ENCODE measurements around the gene PTPRD.
"Not testable (repeated sequence)": the region's sequence is repeated elsewhere in the genome, so short reads cannot be mapped to it uniquely, and the experiment has no call there.

Gene PTPRD

GRCh38 chr9:10411272-10411671 is 201.5 kb downstream of the PTPRD start:
- no peak overlapping the region for H3K4me3 Mint-ChIP-seq
- peaks cover 18% of the 10 kb centered on the region for H3K9me3 Mint-ChIP-seq (ENCODE audit: low read depth)
- H3K27me3 Mint-ChIP-seq = no peaks in the 10 kb centered on the region
- no peaks in the 10 kb centered on the region for H3K4me1 Mint-ChIP-seq (ENCODE audit: low read depth)
- no peak overlapping the region for H3K27ac Mint-ChIP-seq
- no peaks in the 10 kb centered on the region for H3K36me3 Mint-ChIP-seq

GRCh38 chr9:10403283-10403682 is 209.5 kb downstream of the PTPRD start:
- Mint-ChIP-seq H3K4me3 (no peak overlapping the region), H3K4me1 (ENCODE audit: low read depth) (no peaks in the 10 kb centered on the region), H3K9me3 (ENCODE audit: low read depth) (peaks cover 8% of the 10 kb centered on the region), H3K27me3 (no peaks in the 10 kb centered on the region), H3K36me3 (no peaks in the 10 kb centered on the region), H3K27ac (no peak overlapping the region)

GRCh38 chr9:10396615-10397014 is 216.2 kb downstream of the PTPRD start:
- no peak overlapping the region for H3K27ac Mint-ChIP-seq
- no peaks in the 10 kb centered on the region for H3K4me1 Mint-ChIP-seq (ENCODE audit: low read depth)
- H3K36me3 Mint-ChIP-seq = no peaks in the 10 kb centered on the region
- no peak overlapping the region for H3K4me3 Mint-ChIP-seq
- no peaks in the 10 kb centered on the region for H3K27me3 Mint-ChIP-seq
- peaks cover 8% of the 10 kb centered on the region for H3K9me3 Mint-ChIP-seq (ENCODE audit: low read depth)

- Mint-ChIP-seq H3K4me1 (ENCODE audit: low read depth) (no peaks in the 10 kb centered on the region), H3K27ac (no peak overlapping the region), H3K4me3 (no peak overlapping the region), H3K27me3 (no peaks in the 10 kb centered on the region), H3K36me3 (no peaks in the 10 kb centered on the region), H3K9me3 (ENCODE audit: low read depth) (peaks cover 4% of the 10 kb centered on the region)
These were observed 225.5 kb downstream of the PTPRD start for GRCh38 chr9:10387282-10387681.

GRCh38 chr9:10371824-10372223 is 241.0 kb downstream of the PTPRD start:
- Mint-ChIP-seq H3K4me1 (ENCODE audit: low read depth) (no peaks in the 10 kb centered on the region), H3K36me3 (no peaks in the 10 kb centered on the region), H3K9me3 (ENCODE audit: low read depth) (peaks cover 8% of the 10 kb centered on the region), H3K27ac (no peak overlapping the region), H3K4me3 (no peak overlapping the region), H3K27me3 (no peaks in the 10 kb centered on the region)

GRCh38 chr9:10366171-10366779 is 246.5 kb downstream of the PTPRD start:
- Mint-ChIP-seq H3K9me3 (ENCODE audit: low read depth) (peaks cover 1% of the 10 kb centered on the region), H3K27ac (no peak overlapping the region), H3K4me1 (ENCODE audit: low read depth) (no peaks in the 10 kb centered on the region), H3K27me3 (no peaks in the 10 kb centered on the region), H3K4me3 (no peak overlapping the region), H3K36me3 (no peaks in the 10 kb centered on the region)

- H3K27ac Mint-ChIP-seq = no peak overlapping the region
- no peaks in the 10 kb centered on the region for H3K4me1 Mint-ChIP-seq (ENCODE audit: low read depth)
- no peaks in the 10 kb centered on the region for H3K27me3 Mint-ChIP-seq
- H3K36me3 Mint-ChIP-seq = no peaks in the 10 kb centered on the region
- H3K4me3 Mint-ChIP-seq = no peak overlapping the region
- H3K9me3 Mint-ChIP-seq (ENCODE audit: low read depth) = no peaks in the 10 kb centered on the region
These were observed 258.2 kb downstream of the PTPRD start for GRCh38 chr9:10354591-10354990.

- H3K36me3 Mint-ChIP-seq; H3K27me3 Mint-ChIP-seq; H3K4me1 Mint-ChIP-seq (ENCODE audit: low read depth); H3K4me3 Mint-ChIP-seq; H3K27ac Mint-ChIP-seq: not testable (repeated sequence)
- peaks cover 17% of the 10 kb centered on the region for H3K9me3 Mint-ChIP-seq (ENCODE audit: low read depth)
These were observed 267.2 kb downstream of the PTPRD start for GRCh38 chr9:10345621-10346020.

- H3K36me3 Mint-ChIP-seq = no peaks in the 10 kb centered on the region
- H3K27me3 Mint-ChIP-seq = no peaks in the 10 kb centered on the region
- no peak overlapping the region for H3K27ac Mint-ChIP-seq
- no peaks in the 10 kb centered on the region for H3K4me1 Mint-ChIP-seq (ENCODE audit: low read depth)
- H3K4me3 Mint-ChIP-seq = no peak overlapping the region
- H3K9me3 Mint-ChIP-seq (ENCODE audit: low read depth) = peaks cover 13% of the 10 kb centered on the region
These were observed 271.7 kb downstream of the PTPRD start for GRCh38 chr9:10341057-10341456.

- Mint-ChIP-seq H3K9me3 (ENCODE audit: low read depth) (peaks cover 8% of the 10 kb centered on the region), H3K27ac (no peak overlapping the region), H3K4me3 (no peak overlapping the region), H3K27me3 (no peaks in the 10 kb centered on the region), H3K4me1 (ENCODE audit: low read depth) (no peaks in the 10 kb centered on the region), H3K36me3 (no peaks in the 10 kb centered on the region)
These were observed 273.6 kb downstream of the PTPRD start for GRCh38 chr9:10339152-10339551.

GRCh38 chr9:10331157-10331556 is 281.6 kb downstream of the PTPRD start:
- H3K27me3 Mint-ChIP-seq = no peaks in the 10 kb centered on the region
- no peaks in the 10 kb centered on the region for H3K9me3 Mint-ChIP-seq (ENCODE audit: low read depth)
- no peak overlapping the region for H3K4me3 Mint-ChIP-seq

GRCh38 chr9:10282084-10282483 is 330.7 kb downstream of the PTPRD start:
- H3K4me3 Mint-ChIP-seq = no peak overlapping the region

More at GRCh38 chr9:10331157-10331556, 281.6 kb downstream of the PTPRD start:
- H3K27ac Mint-ChIP-seq = no peak overlapping the region
- H3K36me3 Mint-ChIP-seq = no peaks in the 10 kb centered on the region
- no peaks in the 10 kb centered on the region for H3K4me1 Mint-ChIP-seq (ENCODE audit: low read depth)

GRCh38 chr9:10274988-10275387 is 337.8 kb downstream of the PTPRD start:
- Mint-ChIP-seq H3K36me3 (no peaks in the 10 kb centered on the region), H3K4me3 (no peak overlapping the region), H3K9me3 (ENCODE audit: low read depth) (no peaks in the 10 kb centered on the region)

More at GRCh38 chr9:10282084-10282483, 330.7 kb downstream of the PTPRD start:
- Mint-ChIP-seq H3K9me3 (ENCODE audit: low read depth) (peaks cover 8% of the 10 kb centered on the region), H3K4me1 (ENCODE audit: low read depth) (no peaks in the 10 kb centered on the region), H3K27me3 (no peaks in the 10 kb centered on the region), H3K27ac (no peak overlapping the region), H3K36me3 (no peaks in the 10 kb centered on the region)

GRCh38 chr9:10274175-10274574 is 338.6 kb downstream of the PTPRD start:
- no peaks in the 10 kb centered on the region for H3K9me3 Mint-ChIP-seq (ENCODE audit: low read depth)
- no peak overlapping the region for H3K27ac Mint-ChIP-seq
- H3K36me3 Mint-ChIP-seq = no peaks in the 10 kb centered on the region
- H3K27me3 Mint-ChIP-seq = no peaks in the 10 kb centered on the region
- no peaks in the 10 kb centered on the region for H3K4me1 Mint-ChIP-seq (ENCODE audit: low read depth)
- H3K4me3 Mint-ChIP-seq = no peak overlapping the region

More at GRCh38 chr9:10274988-10275387, 337.8 kb downstream of the PTPRD start:
- H3K27me3 Mint-ChIP-seq = no peaks in the 10 kb centered on the region
- H3K4me1 Mint-ChIP-seq (ENCODE audit: low read depth) = no peaks in the 10 kb centered on the region
- no peak overlapping the region for H3K27ac Mint-ChIP-seq

GRCh38 chr9:10272830-10273229 is 340.0 kb downstream of the PTPRD start:
- Mint-ChIP-seq H3K4me1 (ENCODE audit: low read depth) (no peaks in the 10 kb centered on the region), H3K27ac (no peak overlapping the region), H3K9me3 (ENCODE audit: low read depth) (peaks cover 4% of the 10 kb centered on the region), H3K36me3 (no peaks in the 10 kb centered on the region), H3K27me3 (no peaks in the 10 kb centered on the region), H3K4me3 (no peak overlapping the region)

Data from activated naive CD8-positive, alpha-beta T cell (primary cell).